Subcutaneous abdominal adipose tissue (tissue), 5 donors: ENCODE data around the gene PLCD3.
A peak's percentile ranks its signal among the peaks of the same experiment; 100 is the strongest.

Experiments
- H3K27ac ChIP-seq: one replicate; pipeline ENCODE4 v1.7.0; 2013; ENCODE audit warnings: low read depth, mild to moderate bottlenecking, inconsistent platforms, low read length, moderate library complexity
- H3K27me3 ChIP-seq, 5 donors: one replicate each; pipeline ENCODE4 v1.7.0; 2013; ENCODE audit warnings: low read length in 5 of 5, inconsistent platforms in 1 of 5; ENCODE audit not compliant: control insufficient read depth in 5 of 5, insufficient read depth in 4 of 5
- H3K36me3 ChIP-seq, 5 donors: one replicate each; pipeline ENCODE4 v1.7.0; 2013; ENCODE audit warnings: low read length in 5 of 5; ENCODE audit not compliant: control insufficient read depth in 5 of 5, insufficient read depth in 5 of 5
- H3K4me1 ChIP-seq, 5 donors: one replicate each; pipeline ENCODE4 v1.7.0; 2013; ENCODE audit warnings: low read length in 5 of 5, mild to moderate bottlenecking in 3 of 5, moderate library complexity in 1 of 5; ENCODE audit not compliant: control insufficient read depth in 5 of 5, insufficient read depth in 5 of 5
- H3K4me3 ChIP-seq, 5 donors: one replicate each; pipeline ENCODE4 v1.7.0; 2013; ENCODE audit warnings: low read length in 5 of 5, low read depth in 1 of 5
- H3K9ac ChIP-seq, 5 donors: one replicate each; pipeline ENCODE4 v1.7.0; 2013; ENCODE audit warnings: low read length in 5 of 5, mild to moderate bottlenecking in 4 of 5, moderate library complexity in 3 of 5
- H3K9me3 ChIP-seq, 5 donors: one replicate each; pipeline ENCODE4 v1.7.0; 2013; ENCODE audit warnings: low read length in 5 of 5; ENCODE audit not compliant: control insufficient read depth in 5 of 5
- donor health status: healthy.
- donor health status: healthy.
- donor health status: healthy.
- donor health status: healthy.
- donor health status: healthy.

The PLCD3 gene

GRCh38 chr17:45132320-45132571 lies at the start of gene PLCD3:
Gene PLCD3, minus strand, starts transcription at chr17:45132515. Its CDS starts 105 bp downstream, at chr17:45132410.
- no peaks in the 10 kb centered on the region for H3K9me3 ChIP-seq
- H3K36me3 ChIP-seq, result no peaks in the 10 kb centered on the region
- H3K27ac ChIP-seq, result peak within 1 kb of the TSS; percentile 89
- H3K4me1 ChIP-seq, result peaks cover 15 to 75% (median 73%) of the 10 kb centered on the region in 5 donors
- H3K4me3 ChIP-seq, result peak within 1 kb of the TSS; percentile 35 to 90 (median 81)
- no peaks in the 10 kb centered on the region for H3K27me3 ChIP-seq
- H3K9ac ChIP-seq, result peak within 1 kb of the TSS in 4 of 5 donors; percentile 73 to 86 (median 84)

GRCh38 chr17:45177563-45177962 lies 45.2 kb upstream of the PLCD3 start:
- H3K9me3 ChIP-seq, result no peaks in the 10 kb centered on the region
- no peak overlapping the region for H3K4me3 ChIP-seq
- no peak overlapping the region for H3K27ac ChIP-seq
- H3K36me3 ChIP-seq, result no peaks in the 10 kb centered on the region
- H3K27me3 ChIP-seq, result no peaks in the 10 kb centered on the region
- H3K9ac ChIP-seq, result no peak overlapping the region
- peaks cover 0 to 21% (median 18%) of the 10 kb centered on the region in 5 donors for H3K4me1 ChIP-seq

DNA sequence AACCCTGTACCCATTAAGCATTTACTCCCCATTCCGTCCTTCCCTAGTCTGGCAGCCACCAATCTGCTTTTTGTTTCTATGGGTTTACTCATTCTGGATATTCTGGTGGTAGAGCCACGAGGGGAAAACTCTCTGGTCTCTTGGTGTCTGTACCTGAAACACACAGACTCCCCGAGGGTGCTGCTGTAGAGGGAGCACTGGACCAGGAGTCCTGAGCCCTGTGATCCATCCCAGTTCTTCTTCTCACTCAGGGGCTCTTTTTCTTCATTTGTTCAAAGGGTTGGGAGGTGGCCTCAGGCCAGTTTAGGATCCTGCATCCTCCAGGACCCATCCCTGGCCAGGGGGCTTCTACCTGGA lies 43.4 kb upstream of the PLCD3 start:
- Histone ChIP-seq H3K9me3 (no peaks in the 10 kb centered on the region), H3K4me3 (no peak overlapping the region), H3K36me3 (no peaks in the 10 kb centered on the region), H3K4me1 (peaks cover 5 to 36% (median 32%) of the 10 kb centered on the region in 5 donors), H3K27me3 (no peaks in the 10 kb centered on the region), H3K27ac (peak overlapping the region; percentile 41), H3K9ac (no peak overlapping the region)

DNA sequence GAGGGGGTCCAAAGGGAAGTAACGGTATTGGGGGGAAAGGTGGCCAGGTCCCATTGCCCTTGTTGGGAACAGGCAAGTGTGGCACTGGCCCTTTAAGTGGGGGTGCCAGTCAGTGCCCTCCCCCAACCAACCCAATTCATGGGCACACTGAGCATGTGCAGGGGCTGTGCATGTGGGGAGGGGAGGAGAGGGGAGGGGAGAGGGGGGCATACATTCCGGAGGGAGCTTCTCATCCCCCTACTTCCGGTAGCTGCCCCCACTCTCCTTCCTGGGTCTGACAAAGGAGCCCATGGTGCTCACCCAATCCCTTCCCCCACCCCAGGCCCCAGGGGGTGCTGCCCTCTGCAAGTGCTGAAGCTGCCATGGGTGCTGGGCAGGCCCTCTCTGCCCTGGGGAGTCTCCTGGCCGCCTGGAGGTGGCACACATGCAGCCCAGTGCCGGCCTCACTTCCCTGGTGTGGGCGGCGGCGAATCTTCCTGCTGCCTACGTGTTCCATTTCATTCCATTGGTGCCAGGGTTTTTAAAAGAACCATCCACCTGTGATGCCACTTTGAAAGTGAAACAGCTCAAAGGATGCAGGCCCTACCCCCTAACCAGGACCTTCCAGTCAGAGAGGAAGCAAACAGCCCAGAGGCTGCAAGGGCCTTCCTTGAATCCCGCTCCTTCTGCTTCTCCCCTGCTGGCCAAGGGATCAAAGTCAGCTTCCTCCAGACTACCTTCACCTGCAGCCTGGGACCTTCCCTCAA lies 40.4 kb upstream of the PLCD3 start:
- Histone ChIP-seq H3K9me3 (no peaks in the 10 kb centered on the region), H3K9ac (peak overlapping the region; percentile 67 to 87 (median 75)), H3K27me3 (no peaks in the 10 kb centered on the region), H3K4me1 (peaks cover 6 to 42% (median 38%) of the 10 kb centered on the region in 5 donors), H3K27ac (peak overlapping the region; percentile 95), H3K4me3 (peak overlapping the region; percentile 50 to 89 (median 68)), H3K36me3 (peaks cover 0 to 14% (median 5%) of the 10 kb centered on the region in 5 donors)

- H3K9ac ChIP-seq, result peak overlapping the region; percentile 67 to 87 (median 75)
- peaks cover 0 to 14% (median 5%) of the 10 kb centered on the region in 5 donors for H3K36me3 ChIP-seq
- peak overlapping the region; percentile 50 to 89 (median 68) for H3K4me3 ChIP-seq
- peaks cover 6 to 42% (median 38%) of the 10 kb centered on the region in 5 donors for H3K4me1 ChIP-seq
- peak overlapping the region; percentile 95 for H3K27ac ChIP-seq
- no peaks in the 10 kb centered on the region for H3K9me3 ChIP-seq
- no peaks in the 10 kb centered on the region for H3K27me3 ChIP-seq
Observed at GRCh38 chr17:45172232-45172540, 39.9 kb upstream of the PLCD3 start.

DNA sequence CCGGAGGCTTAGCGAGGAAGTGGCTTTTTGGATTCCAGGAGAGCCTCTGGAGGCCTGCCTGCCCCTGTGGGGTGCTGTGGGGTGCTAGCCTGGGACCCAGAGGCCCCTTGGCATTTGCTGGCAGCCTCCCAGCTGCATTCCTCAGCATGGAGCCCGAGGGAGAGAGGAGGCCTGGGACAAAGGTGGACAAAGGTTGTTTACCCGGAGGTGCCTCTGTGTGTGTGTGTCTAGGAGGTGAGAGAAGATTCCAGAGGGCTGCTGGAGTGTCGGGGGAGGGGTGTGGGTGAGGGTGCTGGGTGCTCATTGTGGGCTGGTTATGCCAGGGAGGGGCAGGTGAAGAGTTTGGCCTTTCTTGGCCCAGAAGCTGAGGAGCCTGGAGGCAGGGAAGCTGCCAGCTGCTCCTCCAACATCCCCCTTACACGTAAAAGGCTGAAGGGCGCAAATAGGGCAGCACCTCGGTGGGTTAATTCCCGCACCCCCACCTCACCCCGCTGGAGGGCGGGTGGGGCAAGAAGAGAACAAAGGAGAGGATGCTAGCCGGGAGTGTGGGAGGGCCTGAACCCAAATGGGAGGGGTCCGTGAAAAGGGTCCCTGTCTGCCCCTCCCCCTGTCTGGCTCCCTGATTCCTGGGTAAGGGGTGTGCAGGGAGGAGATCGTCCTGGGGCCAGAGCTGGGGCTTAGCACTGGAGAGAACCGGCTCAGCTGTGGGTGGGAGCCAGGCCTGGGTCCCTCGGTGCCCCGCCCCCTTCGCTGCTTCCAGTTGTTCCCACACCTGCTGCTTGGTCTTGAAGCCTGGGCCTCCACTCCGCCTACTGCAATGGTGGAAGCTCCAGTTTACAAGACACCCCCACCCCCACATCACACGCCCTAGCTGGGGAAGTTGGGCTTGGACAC lies 39.3 kb upstream of the PLCD3 start:
- H3K9me3 ChIP-seq, result no peaks in the 10 kb centered on the region
- peaks cover 6 to 42% (median 38%) of the 10 kb centered on the region in 5 donors for H3K4me1 ChIP-seq
- H3K4me3 ChIP-seq, result peak overlapping the region; percentile 50 to 89 (median 68)
- H3K9ac ChIP-seq, result peak overlapping the region; percentile 67 to 90 (median 75)
- peaks cover 0 to 14% (median 5%) of the 10 kb centered on the region in 5 donors for H3K36me3 ChIP-seq
- H3K27me3 ChIP-seq, result no peaks in the 10 kb centered on the region
- H3K27ac ChIP-seq, result peak overlapping the region; percentile 95

GRCh38 chr17:45170931-45171337 lies 38.6 kb upstream of the PLCD3 start:
- Histone ChIP-seq H3K4me1 (peaks cover 6 to 37% (median 31%) of the 10 kb centered on the region in 5 donors), H3K27me3 (no peaks in the 10 kb centered on the region), H3K9ac (peak overlapping the region; percentile 67 to 90 (median 75)), H3K4me3 (peak overlapping the region; percentile 50 to 89 (median 68)), H3K36me3 (peaks cover 0 to 14% (median 5%) of the 10 kb centered on the region in 5 donors), H3K27ac (peak overlapping the region; percentile 95), H3K9me3 (no peaks in the 10 kb centered on the region)

DNA sequence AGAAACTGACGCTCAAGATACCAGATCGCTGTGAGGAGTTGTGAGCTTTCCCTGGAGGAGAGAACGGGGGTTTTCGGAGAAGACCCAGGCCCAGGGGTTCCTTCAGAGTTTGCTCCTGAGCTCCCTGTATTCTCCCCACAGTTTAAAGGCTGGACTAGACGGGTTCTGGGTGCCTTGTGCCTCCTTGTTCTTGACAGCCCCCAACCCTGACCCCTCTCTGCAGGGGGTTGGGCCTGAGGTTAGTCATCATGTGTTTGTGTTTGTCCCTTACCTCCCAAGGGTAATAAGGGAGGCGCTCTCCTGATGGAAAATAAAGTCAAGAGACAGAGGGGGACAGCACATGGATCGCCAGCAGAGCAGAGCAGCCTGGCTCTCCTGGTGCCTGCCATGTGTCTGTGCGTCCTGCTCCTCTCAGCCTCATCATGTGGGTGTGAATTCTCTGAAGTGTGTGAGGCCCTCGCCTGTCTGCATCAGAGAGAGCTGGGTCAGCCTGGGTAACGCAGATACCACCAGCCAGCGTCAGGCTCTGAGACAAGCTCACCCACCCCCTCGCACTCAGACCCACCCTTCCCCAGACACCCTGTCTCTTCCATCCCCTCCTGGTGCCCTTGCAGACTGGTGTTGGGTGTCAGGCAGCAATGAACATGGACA lies 38.1 kb upstream of the PLCD3 start:
- Histone ChIP-seq H3K27ac (peak overlapping the region; percentile 95), H3K4me3 (peak overlapping the region in 3 of 5 donors; percentile 2 to 50 (median 7)), H3K9me3 (no peaks in the 10 kb centered on the region), H3K36me3 (peaks cover 0 to 14% (median 5%) of the 10 kb centered on the region in 5 donors), H3K27me3 (no peaks in the 10 kb centered on the region), H3K9ac (peak overlapping the region in 2 of 5 donors; percentile 7 to 22), H3K4me1 (peaks cover 6 to 36% (median 31%) of the 10 kb centered on the region in 5 donors)

DNA sequence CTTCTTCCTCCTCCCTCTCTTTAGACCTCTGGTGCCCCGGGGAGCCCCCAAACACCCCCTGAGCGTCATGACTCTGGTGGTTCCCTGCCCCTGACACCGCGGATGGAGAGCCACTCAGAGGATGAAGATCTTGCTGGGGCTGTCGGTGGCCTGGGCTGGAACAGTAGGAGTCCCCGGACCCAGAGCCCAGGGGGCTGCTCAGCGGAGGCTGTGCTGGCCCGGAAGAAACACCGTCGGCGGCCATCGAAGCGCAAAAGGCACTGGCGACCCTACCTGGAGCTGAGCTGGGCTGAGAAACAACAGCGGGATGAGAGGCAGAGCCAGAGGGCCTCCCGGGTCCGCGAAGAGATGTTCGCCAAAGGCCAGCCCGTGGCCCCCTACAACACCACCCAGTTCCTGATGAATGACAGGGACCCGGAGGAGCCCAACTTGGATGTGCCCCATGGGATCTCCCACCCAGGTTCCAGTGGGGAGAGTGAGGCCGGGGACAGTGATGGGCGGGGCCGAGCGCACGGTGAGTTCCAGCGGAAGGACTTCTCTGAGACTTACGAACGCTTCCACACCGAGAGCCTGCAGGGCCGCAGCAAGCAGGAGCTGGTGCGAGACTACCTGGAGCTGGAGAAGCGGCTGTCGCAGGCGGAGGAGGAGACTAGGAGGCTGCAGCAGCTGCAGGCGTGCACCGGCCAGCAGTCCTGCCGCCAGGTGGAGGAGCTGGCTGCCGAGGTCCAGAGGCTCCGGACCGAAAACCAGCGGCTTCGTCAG lies 36.9 kb upstream of the PLCD3 start:
- H3K27ac ChIP-seq, result no peak overlapping the region
- no peak overlapping the region for H3K9ac ChIP-seq
- H3K36me3 ChIP-seq, result peaks cover 0 to 19% (median 5%) of the 10 kb centered on the region in 5 donors
- H3K4me1 ChIP-seq, result peaks cover 6 to 36% (median 31%) of the 10 kb centered on the region in 5 donors
- H3K4me3 ChIP-seq, result no peak overlapping the region
- H3K27me3 ChIP-seq, result no peaks in the 10 kb centered on the region
- H3K9me3 ChIP-seq, result no peaks in the 10 kb centered on the region
